ENCODE measurements around the gene NINJ2. TPM values are rescaled to one million over a fixed set of nuclear protein-coding genes. Genes with fewer than 3 reads are reported as not detected.

The NINJ2 gene
- polyA plus RNA-seq, 3 donors: 32.9 to 92.7 (median 73.7) TPM

DNA sequence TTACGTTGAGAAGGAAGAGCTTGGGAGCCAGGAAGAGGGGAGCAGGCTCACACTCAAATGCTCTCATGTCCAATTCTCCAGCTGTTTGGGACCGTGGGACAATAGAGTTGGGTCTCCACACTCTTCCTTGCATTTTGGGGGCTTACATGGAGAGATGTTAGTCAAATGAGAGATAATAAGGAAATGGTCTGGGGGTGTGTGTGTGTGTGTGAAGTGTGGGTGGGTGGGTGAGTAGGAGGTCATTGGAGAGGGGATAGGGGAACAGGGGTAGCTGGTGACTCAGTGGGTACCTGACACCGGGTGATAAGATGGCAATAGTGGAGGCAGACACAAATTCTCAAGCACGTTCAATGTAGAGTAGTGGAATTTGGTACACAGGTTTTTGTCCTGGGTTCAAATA, 135.5 kb downstream of the NINJ2 start:
- peaks cover 0 to 9% (median 2%) of the 10 kb centered on the region in 3 donors for H3K27me3 Mint-ChIP-seq (ENCODE audit: low read depth in 3 of 3)
- Histone ChIP-seq H2AFZ (ENCODE audit: insufficient read depth, low read depth, low read length, poor library complexity, severe bottlenecking) (no peak overlapping the region), H3K79me2 (ENCODE audit: insufficient read depth, low read length) (no peaks in the 10 kb centered on the region), H3K4me1 (ENCODE audit: control insufficient read depth in 1 of 2, insufficient read depth in 2 of 2, low read length in 2 of 2) (peaks cover 16 to 22% of the 10 kb centered on the region in 2 donors), H3K27me3 (ENCODE audit: control insufficient read depth in 2 of 2, insufficient read depth in 2 of 2, low read length in 2 of 2) (no peaks in the 10 kb centered on the region), H3K9ac (ENCODE audit: insufficient read depth, low read length, poor library complexity, severe bottlenecking) (no peak overlapping the region), H4K20me1 (ENCODE audit: insufficient read depth, low read length) (no peaks in the 10 kb centered on the region), H3K4me3 (replicated peaks in 1 of 3; ENCODE audit: low read depth in 2 of 3, low read length in 3 of 3) (no peak overlapping the region), H3K27ac (ENCODE audit: low read depth in 1 of 2, low read length in 2 of 2) (no peak overlapping the region), H3K36me3 (replicated peaks in 1 of 2; ENCODE audit: control insufficient read depth in 1 of 2, insufficient read depth in 2 of 2, low read length in 2 of 2) (no peaks in the 10 kb centered on the region), H3K9me3 (replicated peaks in 1 of 2; ENCODE audit: control insufficient read depth in 1 of 2, insufficient read depth in 1 of 2, low read length in 2 of 2) (peaks cover 5 to 30% of the 10 kb centered on the region in 2 donors), H3K4me2 (replicated peaks; ENCODE audit: extremely low read depth, low read length, poor library complexity, severe bottlenecking) (no peak overlapping the region)
- no peak overlapping the region for H3K27ac Mint-ChIP-seq
- H3K9me3 Mint-ChIP-seq: peaks cover 12 to 29% (median 22%) of the 10 kb centered on the region in 7 donors
- DNase-seq: no peak
- H3K4me3 Mint-ChIP-seq: no peak overlapping the region
- 100% methylated on average over 1 of the region's 4 CpGs for WGBS (ENCODE audit: insufficient coverage)
- H3K36me3 Mint-ChIP-seq: no peaks in the 10 kb centered on the region
- TF ChIP-seq, protein P1, sequence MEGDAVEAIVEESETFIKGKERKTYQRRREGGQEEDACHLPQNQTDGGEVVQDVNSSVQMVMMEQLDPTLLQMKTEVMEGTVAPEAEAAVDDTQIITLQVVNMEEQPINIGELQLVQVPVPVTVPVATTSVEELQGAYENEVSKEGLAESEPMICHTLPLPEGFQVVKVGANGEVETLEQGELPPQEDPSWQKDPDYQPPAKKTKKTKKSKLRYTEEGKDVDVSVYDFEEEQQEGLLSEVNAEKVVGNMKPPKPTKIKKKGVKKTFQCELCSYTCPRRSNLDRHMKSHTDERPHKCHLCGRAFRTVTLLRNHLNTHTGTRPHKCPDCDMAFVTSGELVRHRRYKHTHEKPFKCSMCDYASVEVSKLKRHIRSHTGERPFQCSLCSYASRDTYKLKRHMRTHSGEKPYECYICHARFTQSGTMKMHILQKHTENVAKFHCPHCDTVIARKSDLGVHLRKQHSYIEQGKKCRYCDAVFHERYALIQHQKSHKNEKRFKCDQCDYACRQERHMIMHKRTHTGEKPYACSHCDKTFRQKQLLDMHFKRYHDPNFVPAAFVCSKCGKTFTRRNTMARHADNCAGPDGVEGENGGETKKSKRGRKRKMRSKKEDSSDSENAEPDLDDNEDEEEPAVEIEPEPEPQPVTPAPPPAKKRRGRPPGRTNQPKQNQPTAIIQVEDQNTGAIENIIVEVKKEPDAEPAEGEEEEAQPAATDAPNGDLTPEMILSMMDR (IDR thresholded peaks at IDR 0.05): no peak
- H3K4me1 Mint-ChIP-seq: peaks cover 19% of the 10 kb centered on the region
- intact Hi-C loops (cut with micrococcal nuclease): no loop called here

GRCh38 chr12:527241-527640, 136.0 kb downstream of the NINJ2 start:
- 66% methylated on average over 2 of the region's 7 CpGs for WGBS (ENCODE audit: insufficient coverage)
- TF ChIP-seq, protein P1 (IDR thresholded peaks at IDR 0.05): no peak
- peaks cover 0 to 11% (median 2%) of the 10 kb centered on the region in 3 donors for H3K27me3 Mint-ChIP-seq (ENCODE audit: low read depth in 3 of 3)
- peaks cover 7 to 24% (median 17%) of the 10 kb centered on the region in 7 donors for H3K9me3 Mint-ChIP-seq
- Histone ChIP-seq H3K9ac (ENCODE audit: insufficient read depth, low read length, poor library complexity, severe bottlenecking) (no peak overlapping the region), H3K9me3 (replicated peaks in 1 of 2; ENCODE audit: control insufficient read depth in 1 of 2, insufficient read depth in 1 of 2, low read length in 2 of 2) (peaks cover 3 to 26% of the 10 kb centered on the region in 2 donors), H3K4me1 (ENCODE audit: control insufficient read depth in 1 of 2, insufficient read depth in 2 of 2, low read length in 2 of 2) (peaks cover 16 to 22% of the 10 kb centered on the region in 2 donors), H3K4me2 (replicated peaks; ENCODE audit: extremely low read depth, low read length, poor library complexity, severe bottlenecking) (no peak overlapping the region), H3K27ac (ENCODE audit: low read depth in 1 of 2, low read length in 2 of 2) (no peak overlapping the region), H3K27me3 (ENCODE audit: control insufficient read depth in 2 of 2, insufficient read depth in 2 of 2, low read length in 2 of 2) (no peaks in the 10 kb centered on the region), H3K4me3 (replicated peaks in 1 of 3; ENCODE audit: low read depth in 2 of 3, low read length in 3 of 3) (no peak overlapping the region), H2AFZ (ENCODE audit: insufficient read depth, low read depth, low read length, poor library complexity, severe bottlenecking) (no peak overlapping the region), H4K20me1 (ENCODE audit: insufficient read depth, low read length) (no peaks in the 10 kb centered on the region), H3K79me2 (ENCODE audit: insufficient read depth, low read length) (no peaks in the 10 kb centered on the region), H3K36me3 (replicated peaks in 1 of 2; ENCODE audit: control insufficient read depth in 1 of 2, insufficient read depth in 2 of 2, low read length in 2 of 2) (no peaks in the 10 kb centered on the region)
- no peak overlapping the region for H3K27ac Mint-ChIP-seq
- no peak for DNase-seq
- H3K4me3 Mint-ChIP-seq: no peak overlapping the region
- no peaks in the 10 kb centered on the region for H3K36me3 Mint-ChIP-seq
- intact Hi-C loops (cut with micrococcal nuclease): no loop called here
- H3K4me1 Mint-ChIP-seq: peaks cover 20% of the 10 kb centered on the region
